Measurements from ENCODE around the gene OTUD7B.

The OTUD7B gene

GRCh38 chr1:149923626-149924025 lies 86.9 kb downstream of the OTUD7B start:
- no peak for DNase-seq (ENCODE audit: low read depth in 1 of 2, low spot score in 1 of 2)

GRCh38 chr1:149917571-149918144 lies 92.9 kb downstream of the OTUD7B start, which contains the start of gene SV2A:
Gene SV2A, minus strand, starts transcription at chr1:149917844. Its CDS starts 4,004 bp downstream, at chr1:149913840.
- DNase-seq (ENCODE audit: low read depth in 1 of 2, low spot score in 1 of 2), result no peak

DNA sequence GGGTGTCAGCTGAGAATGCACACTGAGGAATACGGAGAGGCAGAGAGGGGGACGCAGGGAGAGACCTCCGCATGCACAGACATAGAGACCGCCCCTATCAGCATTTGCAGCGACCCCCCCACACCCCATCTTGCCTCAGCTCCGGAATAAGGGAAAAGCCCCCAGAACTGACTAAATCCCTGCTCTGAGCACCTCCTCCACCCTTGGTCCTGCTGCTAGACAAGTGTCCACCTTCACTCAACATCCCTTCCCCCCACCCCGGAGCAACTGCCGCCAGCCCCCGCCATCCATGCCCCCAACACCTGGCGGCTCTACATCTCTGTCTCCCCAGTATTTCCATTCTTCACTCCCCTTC lies 93.7 kb downstream of the OTUD7B start:
- no peak for DNase-seq (ENCODE audit: low read depth in 1 of 2, low spot score in 1 of 2)

GRCh38 chr1:149916193-149916897 lies 94.2 kb downstream of the OTUD7B start:
- no peak for DNase-seq (ENCODE audit: low read depth in 1 of 2, low spot score in 1 of 2)

- DNase-seq (ENCODE audit: low read depth in 1 of 2, low spot score in 1 of 2), result no peak
Measured at GRCh38 chr1:149915429-149916192, 94.9 kb downstream of the OTUD7B start.

DNA sequence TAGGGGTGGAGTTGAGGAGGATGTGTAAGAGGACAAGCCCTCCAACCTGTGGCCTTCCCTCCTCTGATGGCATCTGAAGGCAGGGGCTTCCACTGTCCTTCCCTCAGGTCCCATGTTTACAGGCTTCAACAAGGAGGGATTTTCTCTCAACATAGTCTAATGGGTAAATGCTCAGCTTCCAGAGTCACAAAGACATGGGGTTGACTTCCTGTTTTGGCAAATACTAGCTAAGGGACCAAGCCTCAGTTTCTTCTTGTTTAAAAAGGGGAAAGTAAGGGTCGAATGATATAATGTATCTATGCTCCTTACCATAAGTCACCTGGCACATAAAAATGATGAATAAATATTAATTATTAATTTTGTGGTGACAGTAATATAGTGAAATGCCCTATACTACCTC lies 96.0 kb downstream of the OTUD7B start:
- DNase-seq (ENCODE audit: low read depth in 1 of 2, low spot score in 1 of 2), result no peak

- DNase-seq (ENCODE audit: low read depth in 1 of 2, low spot score in 1 of 2), result no peak
Measured at GRCh38 chr1:149906570-149907075, 103.9 kb downstream of the OTUD7B start.

DNA sequence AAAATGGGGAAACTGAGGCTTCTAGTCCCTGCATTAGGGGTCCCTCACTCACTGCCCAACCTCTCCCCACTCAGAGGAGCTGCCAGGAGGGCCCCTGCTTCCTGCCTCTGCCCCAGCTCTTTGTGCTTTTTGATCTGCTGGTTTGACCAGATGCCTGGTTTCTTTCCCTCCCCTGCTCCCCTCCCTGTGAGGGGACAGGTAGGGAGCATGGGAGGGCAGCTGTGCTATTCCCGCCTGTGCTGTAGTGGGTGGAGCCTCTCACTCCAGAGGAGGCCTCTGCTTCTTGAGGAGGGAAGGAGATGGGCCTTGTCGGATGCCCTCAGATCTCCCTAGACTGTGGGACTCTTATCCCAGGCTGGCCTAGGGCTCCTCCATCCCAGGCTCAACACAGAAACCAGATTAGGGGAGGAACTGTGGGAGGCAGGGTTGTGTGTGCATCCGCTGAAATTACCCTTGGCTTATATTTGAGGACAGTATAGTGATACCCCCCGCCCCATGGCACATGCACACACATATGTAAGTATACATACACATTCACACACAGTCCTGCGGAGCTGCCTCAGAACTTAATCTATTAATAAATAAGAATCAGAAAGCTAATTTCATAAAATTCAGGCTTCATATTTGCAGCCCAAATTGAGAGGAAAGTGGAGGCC lies 106.6 kb downstream of the OTUD7B start:
- DNase-seq (ENCODE audit: low read depth in 1 of 2, low spot score in 1 of 2), result no peak

- peak; percentile 54 to 79 for DNase-seq (ENCODE audit: low read depth in 1 of 2, low spot score in 1 of 2)
Measured at GRCh38 chr1:149899460-149900284, 110.9 kb downstream of the OTUD7B start, which contains the start of gene BOLA1. Gene BOLA1, plus strand, starts transcription at chr1:149899568. Its CDS starts 492 bp downstream, at chr1:149900060.

DNA sequence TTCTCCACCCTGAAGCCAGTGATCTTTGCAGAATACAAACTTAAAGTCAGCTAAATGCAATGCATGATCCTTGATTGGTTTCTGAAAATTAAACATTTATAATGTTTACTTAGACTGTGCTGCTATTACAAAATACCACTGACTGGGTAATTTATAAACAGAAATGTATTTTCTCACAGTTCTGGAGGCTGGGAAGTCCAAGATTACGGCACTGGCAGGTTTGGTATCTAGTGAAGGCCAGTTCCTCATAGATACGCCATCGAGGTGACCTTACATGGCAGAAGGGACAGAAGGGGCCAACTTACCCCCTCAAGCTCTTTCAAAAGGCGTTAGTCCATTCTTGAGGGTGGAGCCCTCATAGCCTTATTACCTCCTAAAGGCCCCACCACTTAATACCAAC lies 114.0 kb downstream of the OTUD7B start:
- DNase-seq (ENCODE audit: low read depth in 1 of 2, low spot score in 1 of 2), result no peak

DNA sequence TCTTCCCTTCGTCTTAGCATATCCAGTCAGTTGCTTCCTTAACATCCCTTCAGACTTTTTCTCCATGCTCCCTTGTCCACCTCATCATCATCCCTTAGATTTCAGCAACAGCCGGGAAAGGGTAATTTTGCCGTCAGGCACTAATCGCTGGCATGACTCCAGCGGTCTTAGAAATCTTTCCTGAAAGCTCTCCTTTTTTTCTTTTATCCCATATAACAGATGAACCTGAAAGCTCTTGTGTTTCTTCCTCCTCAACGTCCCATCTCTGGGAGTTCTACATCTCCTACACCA lies 121.6 kb downstream of the OTUD7B start:
- no peak for DNase-seq (ENCODE audit: low read depth in 1 of 2, low spot score in 1 of 2)

DNA sequence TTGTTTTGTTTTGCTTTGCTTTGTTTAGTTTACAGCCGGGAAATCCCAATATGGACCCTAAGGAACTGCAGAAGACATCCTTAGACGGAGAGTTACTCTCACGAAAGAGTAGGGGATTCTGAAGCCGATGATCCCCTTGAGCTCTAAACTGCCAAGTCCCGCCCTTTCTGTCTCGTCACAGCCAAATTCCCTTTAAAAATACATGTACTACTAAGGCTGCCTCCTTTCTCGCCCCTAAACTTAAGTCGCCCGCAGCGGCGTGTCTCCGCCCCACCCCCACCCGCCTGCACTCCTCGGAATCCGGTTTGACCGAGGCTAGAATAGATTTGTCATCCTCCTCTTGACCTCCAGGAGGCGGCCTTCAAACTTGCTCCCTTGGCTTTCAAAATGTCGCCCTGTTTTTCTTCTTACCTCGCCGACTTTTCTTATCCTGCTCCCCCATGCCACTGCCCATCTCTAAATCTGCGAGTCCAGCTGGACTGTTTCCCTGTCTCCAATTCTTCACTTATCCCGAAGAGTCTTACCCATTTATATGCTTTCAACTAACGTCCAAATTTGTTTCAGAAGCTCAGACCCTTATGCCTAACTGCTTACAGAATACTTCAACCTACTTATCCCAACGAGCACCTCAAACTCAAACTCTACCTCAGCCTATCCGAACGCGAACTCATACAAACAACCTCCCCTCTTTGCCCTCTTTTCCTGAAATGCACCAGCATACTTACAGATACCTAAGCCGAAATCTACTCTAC lies 122.1 kb downstream of the OTUD7B start:
- DNase-seq (ENCODE audit: low read depth in 1 of 2, low spot score in 1 of 2), result peak; percentile 48 to 62

Measured in activated CD4-positive, alpha-beta T cell treated with anti-CD3 and anti-CD28 coated beads, Interleukin-2, amount 50 U/mL, for 24 hours (primary cell).